GM19025 (cell line): ENCODE results near the gene USP5.

ENCODE experiments used
- ATAC-seq: cut with Tn5 transposase; IDR thresholded peaks from one replicate; pipeline ENCODE4 v1.9.1; 2021; ENCODE audit warnings: mild to moderate bottlenecking, low read depth, moderate library complexity; ENCODE audit not compliant: unreplicated experiment

The USP5 gene

GRCh38 chr12:6839482-6840201 lies 12.3 kb upstream of the USP5 start:
- ATAC-seq, result peak; percentile 82

GRCh38 chr12:6840330-6840729 lies 11.6 kb upstream of the USP5 start:
- ATAC-seq, result no peak

GRCh38 chr12:6840761-6841515 lies 11.0 kb upstream of the USP5 start, which contains the start of gene GNB3:
Gene GNB3 (plus strand): TSS chr12:6840925. CDS start chr12:6841288, 363 bp downstream.
- no peak for ATAC-seq

GRCh38 chr12:6842075-6842474 lies 9.9 kb upstream of the USP5 start:
- no peak for ATAC-seq

- no peak for ATAC-seq
Observed at GRCh38 chr12:6843118-6843902, 8.6 kb upstream of the USP5 start.

GRCh38 chr12:6845395-6845794 lies 6.6 kb upstream of the USP5 start:
- no peak for ATAC-seq

- ATAC-seq, result no peak
Observed at GRCh38 chr12:6846316-6846869, 5.6 kb upstream of the USP5 start.

- ATAC-seq, result no peak
Observed at GRCh38 chr12:6847676-6848075, 4.3 kb upstream of the USP5 start.

- no peak for ATAC-seq
Observed at GRCh38 chr12:6849427-6849826, 2.5 kb upstream of the USP5 start.

GRCh38 chr12:6849976-6850560 lies 1.9 kb upstream of the USP5 start:
- ATAC-seq, result no peak

- ATAC-seq, result no peak
Observed at GRCh38 chr12:6850796-6851152, 1.2 kb upstream of the USP5 start.

GRCh38 chr12:6851153-6851920 lies 613 bp upstream of the USP5 start, which contains the start of gene CDCA3:
Gene CDCA3 (minus strand): TSS chr12:6851286. CDS start chr12:6850952, 334 bp downstream.
- ATAC-seq, result peak; percentile 37

GRCh38 chr12:6852651-6853354 lies 853 bp downstream of the USP5 start:
- ATAC-seq, result no peak

GRCh38 chr12:6853626-6854025 lies 1.7 kb downstream of the USP5 start:
- ATAC-seq, result no peak

- no peak for ATAC-seq
Observed at GRCh38 chr12:6854036-6854435, 2.1 kb downstream of the USP5 start.

- no peak for ATAC-seq
Observed at GRCh38 chr12:6855322-6855721, 3.4 kb downstream of the USP5 start.

GRCh38 chr12:6858799-6859198 lies 6.8 kb downstream of the USP5 start:
- no peak for ATAC-seq

GRCh38 chr12:6860116-6860515 lies 8.2 kb downstream of the USP5 start:
- ATAC-seq, result no peak

- ATAC-seq, result no peak
Observed at GRCh38 chr12:6860942-6861341, 9.0 kb downstream of the USP5 start.
